Ammon's horn (tissue), 1 donor: ENCODE measurements around the gene HYAL1.
A peak's percentile ranks its signal among the peaks of the same experiment; 100 is the strongest.

Experiments used
- DNase-seq: peaks from one replicate; pipeline ENCODE4 v3.0.0-alpha.2; 2016; ENCODE audit warnings: low spot score

Gene HYAL1

DNA sequence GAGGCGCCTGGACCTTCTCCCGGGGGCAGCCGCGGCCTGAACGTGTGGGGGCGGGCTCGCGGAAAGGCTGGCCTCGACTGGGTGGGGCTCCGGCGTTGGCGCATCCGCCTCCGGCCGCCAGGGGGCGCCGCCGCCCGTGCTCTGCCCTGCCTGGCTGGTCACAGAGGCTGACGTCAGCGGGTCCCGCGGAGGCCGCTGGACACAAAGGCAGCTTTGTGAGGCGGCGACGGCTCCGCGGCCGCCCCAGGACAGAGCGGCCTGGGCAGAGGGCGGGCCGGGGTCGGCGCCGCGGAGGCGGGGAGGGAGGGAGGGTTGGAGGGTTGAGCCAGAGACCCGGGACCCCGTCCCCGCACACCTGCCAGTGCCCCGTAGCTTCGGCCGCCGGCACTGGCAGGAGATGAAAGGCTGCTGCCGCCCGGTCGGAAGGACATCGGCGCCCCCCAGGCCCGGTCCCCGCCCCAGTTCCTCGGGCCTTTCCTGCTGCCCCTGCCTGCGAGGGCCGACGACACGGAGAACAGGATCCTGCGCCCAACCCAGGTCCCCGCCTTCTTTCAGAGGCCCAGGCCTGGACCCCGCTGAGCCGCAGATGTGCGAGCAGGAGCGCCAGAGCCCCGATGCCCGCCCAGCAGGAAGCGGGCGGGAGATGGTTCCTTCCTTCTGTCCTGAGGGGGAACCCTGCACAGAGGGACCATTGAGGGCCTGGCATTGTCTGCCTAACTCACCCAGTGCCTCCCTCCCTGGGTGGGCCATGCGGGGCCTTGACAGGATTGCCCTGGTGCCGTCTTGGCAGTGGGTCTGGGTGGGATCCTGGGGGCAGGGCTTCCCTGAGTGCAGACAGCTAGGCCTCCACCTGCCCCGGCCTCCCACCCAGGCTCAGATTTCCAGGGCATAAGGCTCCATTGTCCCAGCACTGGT, 43.1 kb downstream of the HYAL1 start:
- DNase-seq, result peak; percentile 94

DNA sequence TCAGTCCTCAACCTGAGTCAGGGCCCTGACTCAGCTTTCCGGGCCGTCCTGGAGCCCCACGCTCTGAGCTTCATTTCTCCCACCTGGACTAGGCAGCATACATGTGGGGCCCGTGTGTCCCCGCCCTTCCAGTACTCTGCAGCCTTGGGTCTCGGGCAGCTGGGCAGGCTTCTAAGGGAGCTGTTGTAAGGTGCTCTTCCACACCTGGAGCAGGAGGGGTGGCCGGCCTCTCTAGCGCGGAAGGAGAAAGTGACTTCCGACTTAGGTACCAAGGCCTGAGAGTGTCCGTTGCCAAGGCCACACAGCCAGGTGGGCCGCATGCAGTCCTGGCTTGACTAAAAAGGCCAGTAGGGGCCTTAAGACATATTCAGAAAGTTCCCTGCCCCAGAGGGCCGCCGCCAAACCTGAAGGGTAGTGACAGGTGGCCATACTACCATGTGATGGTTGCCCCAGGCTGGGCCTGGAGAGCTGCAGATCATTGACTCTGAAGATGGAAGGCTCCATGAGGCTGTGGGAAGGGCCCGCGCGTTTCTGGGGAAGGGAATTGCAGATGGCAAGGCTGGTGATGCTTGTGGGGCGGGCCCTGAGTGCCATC, 43.8 kb downstream of the HYAL1 start:
- DNase-seq, result no peak

DNA sequence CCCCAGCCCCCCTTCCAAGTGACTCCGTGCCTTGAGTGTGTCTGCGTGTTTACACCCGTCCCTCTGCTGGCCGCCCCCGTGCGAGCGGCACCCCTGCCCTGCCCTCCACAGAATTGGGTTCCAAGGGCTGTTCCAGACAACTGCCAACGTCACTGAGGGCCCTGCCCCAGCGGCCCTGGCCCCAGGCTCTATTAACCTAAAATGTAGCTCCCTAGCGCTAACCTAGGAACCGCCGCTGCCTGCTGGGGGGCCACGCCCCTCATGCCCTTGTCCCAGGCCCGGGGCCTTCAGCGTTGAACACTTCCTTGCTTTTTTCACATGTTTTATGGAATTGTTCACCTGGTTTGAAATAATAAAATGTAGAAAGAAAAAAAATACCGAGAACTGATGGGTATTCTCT, 44.4 kb downstream of the HYAL1 start:
- no peak for DNase-seq

DNA sequence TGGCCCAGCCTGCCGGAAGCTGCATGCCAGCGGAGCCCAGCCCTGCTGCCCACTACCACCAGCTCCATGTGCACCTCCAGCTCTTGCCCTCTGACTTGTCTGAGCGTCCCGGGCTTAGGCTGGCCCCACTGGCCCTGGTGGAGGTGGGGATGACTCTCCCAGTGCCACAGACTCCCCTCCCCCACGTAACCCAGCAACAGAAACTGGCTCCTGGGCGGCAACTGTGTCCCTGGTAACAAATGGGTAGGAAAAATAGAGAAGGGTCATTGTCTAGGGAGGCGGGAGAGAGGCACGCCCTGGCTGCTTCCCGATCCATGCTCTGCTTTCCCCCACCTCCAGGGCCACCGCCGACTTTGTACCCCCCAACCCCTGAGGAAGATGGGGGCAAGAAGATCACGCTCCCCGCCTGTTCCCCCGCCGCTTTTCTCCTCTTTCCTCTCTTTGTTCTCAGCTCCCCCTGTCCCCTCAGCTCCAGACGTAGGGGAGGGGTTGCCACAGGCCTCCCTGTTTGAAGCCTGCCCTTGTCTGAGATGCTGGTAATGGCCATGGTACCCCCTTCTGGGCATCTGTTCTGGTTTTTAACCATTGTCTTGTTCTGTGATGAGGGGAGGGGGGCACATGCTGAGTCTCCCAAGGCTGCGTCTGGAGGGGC, 45.2 kb downstream of the HYAL1 start:
- DNase-seq, result no peak

DNA sequence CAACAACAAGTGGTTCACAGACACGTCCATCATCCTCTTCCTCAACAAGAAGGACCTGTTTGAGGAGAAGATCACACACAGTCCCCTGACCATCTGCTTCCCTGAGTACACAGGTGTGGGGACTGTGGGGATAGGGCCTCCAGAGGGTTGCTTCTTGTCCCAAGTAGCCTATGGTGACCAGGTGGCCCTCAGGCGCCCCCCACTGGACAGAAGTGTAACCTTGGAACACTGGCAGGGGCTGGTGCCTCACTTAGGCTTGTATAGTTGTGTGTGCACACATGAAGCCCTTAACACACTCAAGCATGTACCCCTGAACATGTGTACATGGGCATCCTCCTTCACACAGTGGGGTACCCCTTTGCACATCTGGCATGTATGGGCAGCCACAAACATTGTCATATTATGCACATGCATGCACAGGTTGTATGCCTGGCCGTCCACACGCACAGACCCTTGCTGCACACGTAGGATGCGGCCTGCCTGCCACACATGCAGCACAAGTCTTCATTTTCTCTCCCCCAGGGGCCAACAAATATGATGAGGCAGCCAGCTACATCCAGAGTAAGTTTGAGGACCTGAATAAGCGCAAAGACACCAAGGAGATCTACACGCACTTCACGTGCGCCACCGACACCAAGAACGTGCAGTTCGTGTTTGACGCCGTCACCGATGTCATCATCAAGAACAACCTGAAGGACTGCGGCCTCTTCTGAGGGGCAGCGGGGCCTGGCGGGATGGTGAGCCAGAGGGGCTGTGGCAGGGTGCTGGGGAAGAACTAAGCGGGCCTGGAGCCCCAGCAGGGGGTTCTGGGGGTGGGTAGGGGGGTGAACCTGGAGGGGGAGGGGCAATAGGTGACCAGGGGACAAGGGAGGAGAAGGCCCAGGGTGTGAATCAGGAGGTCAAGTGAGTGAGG, 46.1 kb downstream of the HYAL1 start:
- DNase-seq, result no peak

DNA sequence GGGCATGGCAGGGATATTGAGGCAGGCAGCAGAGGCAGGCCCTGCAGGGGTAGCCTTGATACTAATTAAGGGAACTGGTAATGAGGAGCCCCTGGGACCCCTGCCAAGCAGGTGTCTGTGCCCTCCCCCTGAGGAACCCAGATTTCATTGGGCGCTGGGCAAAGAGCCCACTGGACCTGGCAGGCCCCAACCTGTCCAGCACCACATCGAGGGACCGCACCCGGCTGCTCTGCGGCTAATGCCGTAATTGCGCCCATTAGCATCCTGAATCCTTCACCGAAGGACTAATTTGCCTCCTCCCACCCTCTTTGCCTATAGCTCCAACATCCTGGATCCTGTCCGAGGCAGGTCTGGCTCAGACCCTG, 48.1 kb downstream of the HYAL1 start:
- DNase-seq, result no peak

DNA sequence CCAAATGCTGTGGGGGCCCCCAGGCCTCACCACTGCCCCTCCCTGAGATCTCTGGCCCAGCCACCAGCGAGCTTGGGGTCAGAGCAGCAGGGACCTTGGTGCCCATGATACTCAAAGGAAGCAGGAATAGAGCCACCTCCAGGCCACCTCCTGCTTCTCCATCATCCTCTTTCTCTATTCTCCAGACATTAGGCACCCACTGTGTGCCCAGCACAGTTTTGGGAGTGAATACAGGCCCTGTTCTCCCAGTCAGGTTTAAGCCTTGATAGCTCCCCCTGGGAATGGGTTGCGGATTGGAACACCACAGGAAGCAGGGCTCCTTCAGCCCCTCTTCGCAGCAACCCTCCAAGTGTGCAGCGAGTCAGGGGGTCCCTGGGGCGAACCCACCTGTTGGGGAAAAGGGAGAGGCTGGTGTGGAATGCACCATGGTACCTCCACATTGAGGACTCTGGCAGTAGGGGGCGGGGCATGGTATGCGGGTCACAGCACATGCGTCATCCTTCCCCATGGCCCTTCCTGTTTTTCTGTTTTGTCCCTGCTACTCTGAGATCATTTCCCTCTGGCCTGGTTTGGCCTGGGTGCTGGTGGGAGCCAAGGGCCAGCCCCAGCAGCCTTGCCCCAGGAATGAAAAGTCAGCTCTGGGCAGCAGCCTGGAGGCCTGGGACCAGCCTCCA, 48.7 kb downstream of the HYAL1 start:
- no peak for DNase-seq

DNA sequence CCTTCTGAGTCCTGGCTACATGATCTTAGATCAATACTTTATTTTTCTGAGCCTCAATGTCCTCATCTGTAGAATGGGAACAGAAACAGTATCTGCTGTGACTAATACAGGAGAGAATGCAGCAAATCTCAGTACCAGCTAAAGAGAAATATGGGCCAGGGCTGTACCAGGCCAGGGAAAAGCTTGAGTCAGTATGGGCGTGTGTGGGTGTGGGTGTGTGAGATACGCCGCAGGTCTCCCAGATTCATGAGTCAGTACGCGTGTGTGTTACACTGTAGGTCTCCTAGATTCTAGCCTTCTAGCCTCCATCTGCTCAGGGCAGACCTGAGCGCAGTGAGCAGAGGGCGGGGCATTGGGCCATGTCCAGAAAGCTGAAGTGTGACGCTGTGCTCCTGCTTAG, 52.2 kb downstream of the HYAL1 start:
- no peak for DNase-seq

DNA sequence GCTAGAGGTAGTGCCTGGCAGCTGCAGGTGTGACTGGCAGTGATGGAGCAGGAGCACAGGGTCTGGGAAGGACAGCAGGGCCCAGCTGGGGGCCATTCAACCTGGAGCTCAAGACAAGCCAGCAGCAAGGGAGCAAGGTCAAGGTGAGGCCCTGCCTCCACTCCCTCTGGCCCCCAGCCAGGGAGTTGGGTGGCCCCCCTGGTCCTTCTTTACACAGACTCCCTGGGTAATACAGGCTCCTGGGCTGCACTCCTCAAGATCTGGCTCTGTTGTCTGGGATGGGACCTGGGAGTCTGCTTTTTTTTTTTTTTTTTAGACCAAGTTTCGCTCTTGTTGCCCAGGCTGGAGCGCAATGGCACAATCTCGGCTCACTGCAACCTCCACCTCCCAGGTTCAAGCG, 52.9 kb downstream of the HYAL1 start:
- DNase-seq, result no peak
